HCT116 (cell line): Measurements from ENCODE around the gene NKAIN4.

Source experiments
- CEBPB ChIP-seq: IDR thresholded peaks from 2 replicates; pipeline ENCODE4 v1.6.1; 2012; ENCODE audit warnings: low read depth
- EGR1 ChIP-seq: IDR thresholded peaks from 2 replicates; pipeline ENCODE4 v1.6.1; 2012; ENCODE audit warnings: low read depth
- EZH2 ChIP-seq: fragments of 200-600 bp; sonication (generic); IDR thresholded peaks from 2 replicates; pipeline ENCODE4 v1.6.1; 2017; ENCODE audit warnings: antibody characterized with exemption, mixed run types
- POLR2A ChIP-seq: IDR thresholded peaks from 2 replicates; pipeline ENCODE4 v1.7.0; 2011; ENCODE audit warnings: borderline replicate concordance; ENCODE audit not compliant: insufficient read depth, insufficient read length; ENCODE audit errors: extremely low read depth
- POLR2AphosphoS5 ChIP-seq: IDR thresholded peaks from 2 replicates; pipeline ENCODE4 v1.6.1; 2011; ENCODE audit warnings: mild to moderate bottlenecking, low read depth, low read length, moderate library complexity
- RAD21 ChIP-seq: IDR thresholded peaks from 2 replicates; pipeline ENCODE4 v1.6.1; 2012; ENCODE audit warnings: low read depth, mild to moderate bottlenecking
- SIN3A ChIP-seq: IDR thresholded peaks from 2 replicates; pipeline ENCODE4 v1.6.1; 2012; ENCODE audit warnings: low read depth
- SP1 ChIP-seq: IDR thresholded peaks from 2 replicates; pipeline ENCODE4 v1.6.1; 2012; ENCODE audit warnings: low read depth
- TCF7L2 ChIP-seq: IDR thresholded peaks from 2 replicates; pipeline ENCODE4 v1.7.0; 2011; ENCODE audit warnings: borderline replicate concordance, inconsistent platforms; ENCODE audit not compliant: insufficient read depth, insufficient read length; ENCODE audit errors: extremely low read depth
- TF ChIP-seq, protein P1 (sequence below), 3 experiments: fragments of 200-600 bp in 1 of 3; sonication (generic) in 1 of 3; IDR thresholded peaks in 2 of 3; conservative IDR thresholded peaks in 1 of 3; 2 replicates each; pipeline ENCODE4 v1.5.1; 2012 to 2017; ENCODE audit warnings: low read depth in 2 of 3, low read length in 2 of 3, antibody characterized with exemption in 1 of 3, borderline replicate concordance in 1 of 3, control low read depth in 1 of 3, mild to moderate bottlenecking in 1 of 3, mixed read lengths in 1 of 3, mixed run types in 1 of 3, moderate library complexity in 1 of 3; ENCODE audit not compliant: insufficient read depth in 1 of 3

DNA sequence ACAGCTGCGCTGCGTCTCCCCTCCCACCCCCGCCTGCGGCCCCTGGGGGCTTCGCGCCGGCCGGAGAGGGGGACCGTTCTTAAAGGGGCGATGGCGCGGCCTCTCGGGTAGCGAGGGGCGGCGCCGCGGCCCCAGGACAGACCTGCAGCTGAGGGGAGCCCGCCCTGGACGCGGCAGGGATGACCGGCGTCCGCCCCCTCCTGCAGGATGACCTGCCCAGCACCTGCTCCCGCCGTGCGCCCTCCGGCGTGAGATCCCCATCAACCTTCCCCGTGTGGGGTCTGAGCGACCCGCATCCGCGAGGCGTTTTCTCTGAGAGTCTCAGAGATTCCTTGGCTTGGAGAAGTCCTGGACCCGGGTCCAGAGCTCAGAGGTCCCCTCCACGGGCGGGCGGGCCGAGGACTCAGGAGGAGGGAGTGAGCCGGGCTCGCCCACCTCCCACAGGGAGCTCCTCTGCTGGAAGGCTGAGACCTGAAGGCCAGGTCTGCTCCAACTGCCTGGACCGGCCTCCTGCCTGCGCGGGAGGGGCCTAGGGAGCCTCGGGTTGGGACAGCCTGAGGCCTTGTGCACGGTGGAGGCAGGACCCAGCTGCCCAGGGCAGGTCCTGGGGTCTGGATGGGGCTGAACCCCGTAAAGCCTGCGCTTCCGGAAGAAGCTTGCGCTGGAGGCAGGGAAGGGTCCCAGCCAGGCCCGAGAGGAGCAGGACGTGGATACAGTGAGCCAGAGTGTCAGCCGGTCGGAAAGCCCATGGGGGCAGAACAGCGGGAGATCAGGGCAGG, 532 bp upstream of the NKAIN4 start:
- TF ChIP-seq, protein P1, sequence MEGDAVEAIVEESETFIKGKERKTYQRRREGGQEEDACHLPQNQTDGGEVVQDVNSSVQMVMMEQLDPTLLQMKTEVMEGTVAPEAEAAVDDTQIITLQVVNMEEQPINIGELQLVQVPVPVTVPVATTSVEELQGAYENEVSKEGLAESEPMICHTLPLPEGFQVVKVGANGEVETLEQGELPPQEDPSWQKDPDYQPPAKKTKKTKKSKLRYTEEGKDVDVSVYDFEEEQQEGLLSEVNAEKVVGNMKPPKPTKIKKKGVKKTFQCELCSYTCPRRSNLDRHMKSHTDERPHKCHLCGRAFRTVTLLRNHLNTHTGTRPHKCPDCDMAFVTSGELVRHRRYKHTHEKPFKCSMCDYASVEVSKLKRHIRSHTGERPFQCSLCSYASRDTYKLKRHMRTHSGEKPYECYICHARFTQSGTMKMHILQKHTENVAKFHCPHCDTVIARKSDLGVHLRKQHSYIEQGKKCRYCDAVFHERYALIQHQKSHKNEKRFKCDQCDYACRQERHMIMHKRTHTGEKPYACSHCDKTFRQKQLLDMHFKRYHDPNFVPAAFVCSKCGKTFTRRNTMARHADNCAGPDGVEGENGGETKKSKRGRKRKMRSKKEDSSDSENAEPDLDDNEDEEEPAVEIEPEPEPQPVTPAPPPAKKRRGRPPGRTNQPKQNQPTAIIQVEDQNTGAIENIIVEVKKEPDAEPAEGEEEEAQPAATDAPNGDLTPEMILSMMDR (IDR thresholded peaks at IDR 0.05 in 2 of 3, conservative IDR thresholded peaks at IDR 0.05 in 1 of 3; ENCODE audit: borderline replicate concordance in 1 of 3, insufficient read depth in 1 of 3, low read depth in 2 of 3, low read length in 2 of 3): no peak
- TF ChIP-seq POLR2AphosphoS5: no peak
- TF ChIP-seq POLR2A: no peak
- TF ChIP-seq EZH2: no peak
- no peak for TF ChIP-seq CEBPB
- TF ChIP-seq SP1: no peak
- no peak for TF ChIP-seq EGR1
- TF ChIP-seq SIN3A: no peak
- TF ChIP-seq TCF7L2: no peak
- no peak for TF ChIP-seq RAD21
